ENCODE measurements around the gene DTNBP1. TPM values are rescaled to one million over a fixed set of nuclear protein-coding genes. Genes with fewer than 3 reads are reported as not detected.

The DTNBP1 gene
- total RNA-seq, 1 donor from 2014 or later, result 19.4 TPM

DNA sequence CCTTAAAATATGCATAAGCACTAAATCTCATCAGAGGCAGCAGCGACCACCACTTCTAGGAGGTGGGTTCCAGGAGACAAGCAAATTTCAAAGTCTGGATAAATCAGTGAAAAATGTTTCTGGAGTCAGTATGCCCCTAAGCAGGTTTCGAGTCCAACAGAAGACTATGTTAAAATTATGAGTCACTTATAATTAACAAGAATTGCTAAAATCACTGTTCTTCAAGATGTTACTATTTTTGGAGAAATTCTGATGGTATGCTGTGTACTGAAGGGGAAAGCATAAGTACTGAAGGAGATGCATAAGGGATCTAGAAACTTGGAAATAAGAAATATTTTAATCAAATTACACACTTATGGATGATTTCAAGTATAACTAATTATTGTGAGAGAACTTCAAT, 58.0 kb downstream of the DTNBP1 start:
- Mint-ChIP-seq H3K27me3 (ENCODE audit: low read depth) (no peaks in the 10 kb centered on the region), H3K27ac (no peak overlapping the region), H3K4me1 (peaks cover 5% of the 10 kb centered on the region), H3K9me3 (no peaks in the 10 kb centered on the region), H3K36me3 (peaks cover 14% of the 10 kb centered on the region), H3K4me3 (no peak overlapping the region)
- DNase-seq (ENCODE audit: low spot score in 2 of 2, unreplicated experiment in 2 of 2), result no peak
- TF ChIP-seq, protein P1, sequence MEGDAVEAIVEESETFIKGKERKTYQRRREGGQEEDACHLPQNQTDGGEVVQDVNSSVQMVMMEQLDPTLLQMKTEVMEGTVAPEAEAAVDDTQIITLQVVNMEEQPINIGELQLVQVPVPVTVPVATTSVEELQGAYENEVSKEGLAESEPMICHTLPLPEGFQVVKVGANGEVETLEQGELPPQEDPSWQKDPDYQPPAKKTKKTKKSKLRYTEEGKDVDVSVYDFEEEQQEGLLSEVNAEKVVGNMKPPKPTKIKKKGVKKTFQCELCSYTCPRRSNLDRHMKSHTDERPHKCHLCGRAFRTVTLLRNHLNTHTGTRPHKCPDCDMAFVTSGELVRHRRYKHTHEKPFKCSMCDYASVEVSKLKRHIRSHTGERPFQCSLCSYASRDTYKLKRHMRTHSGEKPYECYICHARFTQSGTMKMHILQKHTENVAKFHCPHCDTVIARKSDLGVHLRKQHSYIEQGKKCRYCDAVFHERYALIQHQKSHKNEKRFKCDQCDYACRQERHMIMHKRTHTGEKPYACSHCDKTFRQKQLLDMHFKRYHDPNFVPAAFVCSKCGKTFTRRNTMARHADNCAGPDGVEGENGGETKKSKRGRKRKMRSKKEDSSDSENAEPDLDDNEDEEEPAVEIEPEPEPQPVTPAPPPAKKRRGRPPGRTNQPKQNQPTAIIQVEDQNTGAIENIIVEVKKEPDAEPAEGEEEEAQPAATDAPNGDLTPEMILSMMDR (IDR thresholded peaks at IDR 0.05; ENCODE audit: unreplicated experiment), result no peak

DNA sequence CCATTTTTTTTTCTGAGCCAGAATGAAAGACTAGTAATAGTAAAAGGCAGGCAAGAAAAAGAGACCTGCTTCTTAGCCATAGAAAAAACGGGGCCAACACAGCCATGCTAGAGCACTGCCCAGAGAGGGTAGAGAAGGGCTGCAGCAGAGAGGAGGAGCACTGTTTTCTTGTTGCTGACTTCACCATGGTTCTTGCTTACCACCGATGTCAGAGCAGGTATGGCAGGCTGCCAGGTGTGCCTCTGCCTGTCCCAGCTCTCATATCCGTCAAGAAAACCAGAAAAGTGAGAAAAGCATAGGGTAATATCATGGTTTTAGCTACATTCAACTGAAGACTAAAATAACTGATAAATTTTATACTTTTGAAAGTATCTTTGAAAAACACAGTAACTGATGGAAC, 60.7 kb downstream of the DTNBP1 start:
- H3K36me3 Mint-ChIP-seq, result peaks cover 10% of the 10 kb centered on the region
- H3K9me3 Mint-ChIP-seq, result no peaks in the 10 kb centered on the region
- H3K4me1 Mint-ChIP-seq, result peaks cover 5% of the 10 kb centered on the region
- TF ChIP-seq, protein P1 (IDR thresholded peaks at IDR 0.05; ENCODE audit: unreplicated experiment), result no peak
- no peaks in the 10 kb centered on the region for H3K27me3 Mint-ChIP-seq (ENCODE audit: low read depth)
- peak overlapping the region; percentile 23 for H3K27ac Mint-ChIP-seq
- H3K4me3 Mint-ChIP-seq, result no peak overlapping the region
- peak; percentile 24 to 47 for DNase-seq (ENCODE audit: low spot score in 2 of 2, unreplicated experiment in 2 of 2)

DNA sequence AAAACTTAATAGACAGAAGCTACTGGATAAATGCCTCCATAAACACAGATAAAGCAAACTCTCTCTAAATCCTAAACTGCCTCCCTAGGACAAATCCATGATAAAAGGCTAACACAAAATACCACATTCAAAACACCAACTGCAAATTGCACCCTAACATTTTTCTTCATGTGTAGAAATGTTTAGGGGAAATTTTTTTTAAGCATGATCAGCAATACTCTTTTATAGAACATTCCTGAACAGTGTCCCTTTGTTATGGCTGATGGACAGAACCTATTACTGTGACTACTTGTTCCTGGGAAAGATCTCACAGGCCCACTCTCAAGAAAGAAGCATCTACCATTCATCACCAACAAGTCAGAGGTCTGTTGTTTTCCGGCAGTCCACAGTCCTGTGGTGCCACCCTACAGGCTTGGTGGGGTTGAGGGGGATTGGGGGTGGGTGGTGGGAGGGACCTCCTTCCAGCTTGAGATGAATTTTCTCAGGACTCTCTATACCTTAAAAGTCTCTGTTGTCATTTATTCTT, 64.5 kb downstream of the DTNBP1 start:
- Mint-ChIP-seq H3K9me3 (no peaks in the 10 kb centered on the region), H3K36me3 (peaks cover 13% of the 10 kb centered on the region), H3K4me1 (peaks cover 5% of the 10 kb centered on the region), H3K27me3 (ENCODE audit: low read depth) (no peaks in the 10 kb centered on the region), H3K27ac (no peak overlapping the region), H3K4me3 (no peak overlapping the region)
- TF ChIP-seq, protein P1 (IDR thresholded peaks at IDR 0.05; ENCODE audit: unreplicated experiment), result no peak
- DNase-seq (ENCODE audit: low spot score in 2 of 2, unreplicated experiment in 2 of 2), result no peak

DNA sequence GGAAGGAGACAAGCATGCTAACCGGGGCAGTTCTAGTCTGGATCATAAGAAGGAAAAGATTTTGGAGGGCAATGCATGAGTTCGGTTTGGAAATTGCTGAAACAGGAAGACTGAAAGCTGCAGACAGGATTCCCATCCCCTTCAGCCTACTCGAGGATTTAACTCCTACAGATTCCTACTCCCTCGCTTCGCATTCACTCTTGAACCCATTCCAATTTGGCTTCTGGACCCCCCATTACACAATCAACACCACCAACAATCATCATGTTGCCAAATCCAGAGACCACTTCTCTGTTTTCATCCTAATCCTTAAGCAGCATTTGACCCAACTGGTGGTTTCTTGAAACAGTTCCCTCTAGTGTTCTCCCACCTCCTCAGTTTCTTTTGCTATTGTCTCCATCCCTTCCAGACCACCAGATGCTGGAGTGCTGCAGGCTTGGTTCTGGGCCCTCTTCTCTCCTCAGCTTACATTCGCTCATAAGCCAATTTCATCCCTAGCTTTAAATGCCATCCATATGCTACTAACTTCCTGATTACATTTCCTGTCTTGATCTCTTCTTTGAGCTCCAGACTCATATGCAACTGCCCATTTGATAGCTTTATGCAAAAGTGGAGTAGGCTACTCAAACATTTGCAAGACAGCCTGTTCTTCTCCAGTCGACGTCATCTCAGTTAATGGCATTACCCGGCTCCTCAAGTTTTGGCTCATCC, 66.5 kb downstream of the DTNBP1 start:
- no peak overlapping the region for H3K4me3 Mint-ChIP-seq
- no peaks in the 10 kb centered on the region for H3K4me1 Mint-ChIP-seq
- no peaks in the 10 kb centered on the region for H3K9me3 Mint-ChIP-seq
- H3K27ac Mint-ChIP-seq, result no peak overlapping the region
- no peaks in the 10 kb centered on the region for H3K27me3 Mint-ChIP-seq (ENCODE audit: low read depth)
- H3K36me3 Mint-ChIP-seq, result peaks cover 11% of the 10 kb centered on the region
- TF ChIP-seq, protein P1 (IDR thresholded peaks at IDR 0.05; ENCODE audit: unreplicated experiment), result no peak
- DNase-seq (ENCODE audit: low spot score in 2 of 2, unreplicated experiment in 2 of 2), result no peak

DNA sequence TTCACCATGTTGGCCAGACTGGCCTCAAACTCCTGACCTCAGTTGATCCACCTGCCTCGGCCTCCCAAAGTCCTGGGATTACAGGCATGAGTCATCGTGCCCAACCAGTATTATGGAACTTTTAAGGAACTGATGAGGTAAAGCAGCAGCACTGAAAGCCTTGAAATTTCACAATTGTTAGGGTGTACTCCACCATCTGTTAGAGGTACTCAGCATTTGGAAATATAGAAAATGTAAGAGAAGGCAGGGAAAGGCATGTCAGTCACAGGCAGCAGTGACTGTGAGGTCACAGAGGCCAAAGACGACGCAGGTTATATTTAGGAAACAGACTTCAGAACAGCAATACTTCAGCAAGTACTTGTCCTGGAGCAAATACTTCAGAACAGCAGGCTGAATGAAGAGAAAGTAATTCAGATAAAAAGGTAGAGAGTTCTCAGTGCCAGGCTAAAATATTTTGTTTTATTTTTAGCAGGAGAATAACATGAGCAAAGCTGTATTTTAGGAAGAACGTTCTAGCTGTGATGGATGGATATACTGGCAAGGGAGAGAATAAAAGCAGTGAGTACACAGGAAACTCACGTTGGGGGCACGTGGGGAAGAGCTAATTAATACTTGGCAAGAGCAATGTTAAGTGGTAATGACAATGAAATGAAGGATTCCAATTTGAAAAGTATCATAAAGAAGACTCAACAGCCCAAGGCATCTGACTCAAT, 67.2 kb downstream of the DTNBP1 start:
- TF ChIP-seq, protein P1 (IDR thresholded peaks at IDR 0.05; ENCODE audit: unreplicated experiment), result no peak
- Mint-ChIP-seq H3K4me1 (no peaks in the 10 kb centered on the region), H3K9me3 (no peaks in the 10 kb centered on the region)

More for the DNA sequence above, 67.2 kb downstream of the DTNBP1 start:
- H3K4me3 Mint-ChIP-seq, result no peak overlapping the region
- peaks cover 7% of the 10 kb centered on the region for H3K36me3 Mint-ChIP-seq
- H3K27me3 Mint-ChIP-seq (ENCODE audit: low read depth), result no peaks in the 10 kb centered on the region
- no peak for DNase-seq (ENCODE audit: low spot score in 2 of 2, unreplicated experiment in 2 of 2)
- no peak overlapping the region for H3K27ac Mint-ChIP-seq
